Hepatocyte (in vitro differentiated cells): ENCODE measurements around the gene MYZAP.

ENCODE experiments used
- EZH2 ChIP-seq: fragments of 200-600 bp; sonication (generic); IDR thresholded peaks from 2 replicates; pipeline ENCODE4 v1.6.1; 2016; ENCODE audit warnings: antibody characterized with exemption, mild to moderate bottlenecking, borderline replicate concordance
- TF ChIP-seq, protein P1 (sequence below): fragments of 200-600 bp; sonication (generic); IDR thresholded peaks from 2 replicates; pipeline ENCODE4 v1.5.1; 2016; ENCODE audit warnings: antibody characterized with exemption, mild to moderate bottlenecking; ENCODE audit not compliant: poor library complexity

DNA sequence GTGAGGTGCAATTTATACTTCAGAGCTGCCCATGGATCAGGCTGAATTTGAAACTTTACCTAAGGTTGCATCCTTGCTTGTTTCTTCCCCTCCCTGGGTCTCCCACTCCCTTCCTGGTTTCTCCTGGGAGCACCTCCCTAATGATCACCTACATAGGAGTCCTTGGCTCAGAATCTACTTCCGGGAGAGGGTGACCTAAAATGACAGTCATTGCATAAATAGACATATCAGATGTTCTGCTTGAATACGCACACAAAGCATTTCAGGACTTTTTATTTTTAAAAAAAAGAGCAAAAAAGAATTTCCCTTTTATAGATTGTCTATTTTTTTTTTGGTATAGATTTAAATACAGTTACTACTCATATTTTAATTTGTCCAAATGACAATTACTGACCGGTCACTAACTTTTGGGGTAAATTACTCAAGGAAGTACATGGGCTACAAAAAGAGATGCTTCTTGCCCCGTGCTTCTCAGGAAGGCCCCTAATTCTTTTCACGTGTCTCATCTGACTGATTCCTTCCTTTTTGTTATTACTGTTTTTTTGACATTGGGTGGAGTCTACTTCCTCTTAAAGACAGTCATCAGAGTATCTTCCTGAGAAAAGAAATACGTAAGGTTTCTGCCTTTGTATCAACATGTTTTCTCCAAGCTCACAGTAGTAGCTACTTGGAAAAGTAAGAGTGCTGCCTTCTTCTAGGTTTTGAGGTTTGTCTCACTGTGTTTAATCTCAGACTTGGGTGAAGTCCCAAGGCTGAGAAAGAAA lies 4.9 kb upstream of the MYZAP start:
- TF ChIP-seq EZH2, result no peak
- TF ChIP-seq, protein P1, sequence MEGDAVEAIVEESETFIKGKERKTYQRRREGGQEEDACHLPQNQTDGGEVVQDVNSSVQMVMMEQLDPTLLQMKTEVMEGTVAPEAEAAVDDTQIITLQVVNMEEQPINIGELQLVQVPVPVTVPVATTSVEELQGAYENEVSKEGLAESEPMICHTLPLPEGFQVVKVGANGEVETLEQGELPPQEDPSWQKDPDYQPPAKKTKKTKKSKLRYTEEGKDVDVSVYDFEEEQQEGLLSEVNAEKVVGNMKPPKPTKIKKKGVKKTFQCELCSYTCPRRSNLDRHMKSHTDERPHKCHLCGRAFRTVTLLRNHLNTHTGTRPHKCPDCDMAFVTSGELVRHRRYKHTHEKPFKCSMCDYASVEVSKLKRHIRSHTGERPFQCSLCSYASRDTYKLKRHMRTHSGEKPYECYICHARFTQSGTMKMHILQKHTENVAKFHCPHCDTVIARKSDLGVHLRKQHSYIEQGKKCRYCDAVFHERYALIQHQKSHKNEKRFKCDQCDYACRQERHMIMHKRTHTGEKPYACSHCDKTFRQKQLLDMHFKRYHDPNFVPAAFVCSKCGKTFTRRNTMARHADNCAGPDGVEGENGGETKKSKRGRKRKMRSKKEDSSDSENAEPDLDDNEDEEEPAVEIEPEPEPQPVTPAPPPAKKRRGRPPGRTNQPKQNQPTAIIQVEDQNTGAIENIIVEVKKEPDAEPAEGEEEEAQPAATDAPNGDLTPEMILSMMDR, result no peak
